ENCODE data around the gene PDZRN3. TPM values are rescaled to one million over a fixed set of nuclear protein-coding genes. Genes with fewer than 3 reads are reported as not detected.

Gene PDZRN3
- total and polyA plus RNA-seq, 3 donors from 2014 or later: 15.8 to 30.8 (median 23.1) TPM

DNA sequence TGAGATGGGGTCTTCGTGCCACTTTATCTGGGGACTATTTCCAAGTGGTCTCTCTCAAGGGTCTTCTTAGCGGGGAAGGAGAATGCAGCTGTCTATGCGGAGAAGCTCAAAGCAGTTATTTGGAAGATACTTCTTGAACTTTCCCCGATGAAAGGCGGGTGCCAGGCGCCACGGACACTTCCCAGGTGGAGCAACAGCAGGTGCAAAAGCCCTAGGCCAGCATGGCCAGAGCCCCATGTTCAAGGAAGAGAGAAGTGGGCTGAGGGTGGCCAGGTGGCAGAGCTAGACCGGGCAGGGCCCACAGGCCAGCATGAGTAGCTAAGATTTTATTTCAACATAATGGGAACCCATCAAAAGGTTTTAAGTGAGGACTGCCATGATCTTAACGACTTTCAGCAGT lies 232.8 kb downstream of the PDZRN3 start:
- 95 to 99% methylated on average over 9 of the region's 9 CpGs for WGBS, 2 donors
- H3K36me3 ChIP-seq (ENCODE audit: low read depth, missing control alignments): no peaks in the 10 kb centered on the region
- no peaks in the 10 kb centered on the region for H3K27me3 ChIP-seq
- DNase-seq: no peak
- intact Hi-C loops (cut with DNase I; ENCODE audit: low total_unique reads): no loop called here
- no peaks in the 10 kb centered on the region for H3K9me3 ChIP-seq
- TF ChIP-seq, protein P1, sequence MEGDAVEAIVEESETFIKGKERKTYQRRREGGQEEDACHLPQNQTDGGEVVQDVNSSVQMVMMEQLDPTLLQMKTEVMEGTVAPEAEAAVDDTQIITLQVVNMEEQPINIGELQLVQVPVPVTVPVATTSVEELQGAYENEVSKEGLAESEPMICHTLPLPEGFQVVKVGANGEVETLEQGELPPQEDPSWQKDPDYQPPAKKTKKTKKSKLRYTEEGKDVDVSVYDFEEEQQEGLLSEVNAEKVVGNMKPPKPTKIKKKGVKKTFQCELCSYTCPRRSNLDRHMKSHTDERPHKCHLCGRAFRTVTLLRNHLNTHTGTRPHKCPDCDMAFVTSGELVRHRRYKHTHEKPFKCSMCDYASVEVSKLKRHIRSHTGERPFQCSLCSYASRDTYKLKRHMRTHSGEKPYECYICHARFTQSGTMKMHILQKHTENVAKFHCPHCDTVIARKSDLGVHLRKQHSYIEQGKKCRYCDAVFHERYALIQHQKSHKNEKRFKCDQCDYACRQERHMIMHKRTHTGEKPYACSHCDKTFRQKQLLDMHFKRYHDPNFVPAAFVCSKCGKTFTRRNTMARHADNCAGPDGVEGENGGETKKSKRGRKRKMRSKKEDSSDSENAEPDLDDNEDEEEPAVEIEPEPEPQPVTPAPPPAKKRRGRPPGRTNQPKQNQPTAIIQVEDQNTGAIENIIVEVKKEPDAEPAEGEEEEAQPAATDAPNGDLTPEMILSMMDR (IDR thresholded peaks at IDR 0.05): no peak
- TF ChIP-seq POLR2A (IDR thresholded peaks at IDR 0.05): no peak
- no peak overlapping the region for H3K27ac ChIP-seq
- peaks cover 8% of the 10 kb centered on the region for H3K4me1 ChIP-seq
- no peak overlapping the region for H3K4me3 ChIP-seq

DNA sequence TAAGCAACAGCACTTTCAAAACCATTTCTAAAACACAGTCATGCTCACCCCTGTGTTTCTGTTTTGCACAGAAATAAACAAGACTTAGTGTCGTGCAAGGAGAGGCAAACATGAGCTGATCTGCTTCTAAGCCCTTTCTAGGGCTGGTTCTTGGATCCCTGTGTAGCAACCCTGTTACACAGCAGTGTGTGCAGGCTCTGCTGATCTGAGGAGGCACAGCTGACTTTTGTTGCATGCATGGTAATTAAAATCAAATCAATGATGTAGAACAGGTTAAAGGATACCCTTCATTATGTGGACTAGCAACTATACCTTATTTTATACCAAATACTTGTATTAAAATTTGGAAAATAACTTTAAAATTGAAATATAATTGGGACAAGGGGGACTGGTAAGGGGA lies 234.8 kb downstream of the PDZRN3 start:
- WGBS, 2 donors: 91 to 92% methylated on average over 1 of the region's 1 CpG

DNA sequence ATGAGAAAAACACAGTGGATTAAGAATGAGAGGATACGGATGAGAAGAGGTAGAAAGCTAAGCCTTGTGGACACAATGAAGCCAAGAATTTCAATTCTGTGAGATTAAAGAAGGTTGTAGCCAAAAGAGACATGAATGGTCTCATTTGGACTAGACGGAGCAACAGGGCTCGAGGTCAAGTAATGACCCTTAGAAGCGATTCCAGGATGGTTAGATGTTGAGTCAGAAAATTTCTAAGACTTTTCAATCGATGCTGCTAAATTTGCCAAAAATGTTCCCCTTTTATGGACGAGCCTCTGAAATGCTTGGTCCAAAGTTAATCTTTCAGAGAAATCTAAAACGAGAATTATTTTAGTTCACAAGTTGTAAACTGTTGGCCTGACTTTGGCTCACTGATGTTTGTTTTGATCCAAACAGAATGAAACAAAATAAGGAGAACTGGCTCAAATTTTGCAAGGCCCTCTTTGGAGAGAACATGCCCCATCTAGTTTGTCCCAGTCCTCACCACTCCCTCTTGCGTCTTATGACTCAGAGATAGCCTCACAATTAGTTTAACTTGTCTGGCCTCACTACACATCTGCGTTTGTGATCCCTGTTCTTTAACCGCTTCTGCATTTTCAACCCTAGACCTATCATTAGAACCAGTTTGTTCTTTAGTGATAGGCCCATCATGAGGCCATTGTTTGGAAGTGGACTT lies 235.5 kb downstream of the PDZRN3 start:
- DNase-seq: no peak
- no peaks in the 10 kb centered on the region for H3K36me3 ChIP-seq (ENCODE audit: low read depth, missing control alignments)
- H3K27ac ChIP-seq: no peak overlapping the region
- H3K4me3 ChIP-seq: no peak overlapping the region
- no peaks in the 10 kb centered on the region for H3K27me3 ChIP-seq
- intact Hi-C loops (cut with DNase I; ENCODE audit: low total_unique reads): no loop called here
- H3K4me1 ChIP-seq: peaks cover 6% of the 10 kb centered on the region
- TF ChIP-seq, protein P1 (IDR thresholded peaks at IDR 0.05): no peak
- no peak for TF ChIP-seq POLR2A (IDR thresholded peaks at IDR 0.05)
- no peaks in the 10 kb centered on the region for H3K9me3 ChIP-seq
- 61 to 70% methylated on average over 10 of the region's 10 CpGs for WGBS, 2 donors

More for the DNA sequence above, 234.8 kb downstream of the PDZRN3 start:
- TF ChIP-seq, protein P1 (IDR thresholded peaks at IDR 0.05): no peak
- TF ChIP-seq POLR2A (IDR thresholded peaks at IDR 0.05): no peak
- Histone ChIP-seq H3K36me3 (ENCODE audit: low read depth, missing control alignments) (no peaks in the 10 kb centered on the region), H3K27ac (no peak overlapping the region), H3K4me1 (peaks cover 8% of the 10 kb centered on the region), H3K4me3 (no peak overlapping the region), H3K9me3 (no peaks in the 10 kb centered on the region), H3K27me3 (no peaks in the 10 kb centered on the region)
- DNase-seq: no peak
- intact Hi-C loops (cut with DNase I; ENCODE audit: low total_unique reads): no loop called here

DNA sequence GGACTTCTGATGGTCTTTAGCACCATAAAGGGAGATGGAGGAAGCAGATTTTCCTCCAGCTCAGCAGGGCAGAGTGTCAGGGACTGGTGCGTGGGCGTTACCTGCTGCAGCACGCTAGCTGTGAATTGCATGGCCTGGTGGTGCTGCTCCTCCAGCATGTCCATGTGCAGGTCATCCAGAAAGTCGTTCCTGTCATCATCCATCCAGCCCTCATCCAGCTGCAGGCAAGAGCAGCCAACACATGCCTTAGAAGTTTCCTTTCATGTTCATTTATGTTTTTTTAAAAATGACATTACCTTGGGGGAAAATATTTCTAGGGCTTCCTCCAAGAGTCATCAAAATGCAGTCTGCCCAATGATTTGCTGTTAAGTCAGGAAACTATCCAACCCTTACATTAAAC lies 239.2 kb downstream of the PDZRN3 start:
- H3K4me3 ChIP-seq: no peak overlapping the region
- no peaks in the 10 kb centered on the region for H3K36me3 ChIP-seq (ENCODE audit: low read depth, missing control alignments)
- no peaks in the 10 kb centered on the region for H3K9me3 ChIP-seq
- H3K4me1 ChIP-seq: no peaks in the 10 kb centered on the region
- no peak for DNase-seq
- WGBS, 2 donors: 46 to 62% methylated on average over 4 of the region's 4 CpGs
- H3K27me3 ChIP-seq: no peaks in the 10 kb centered on the region
- no peak for TF ChIP-seq POLR2A (IDR thresholded peaks at IDR 0.05)
- TF ChIP-seq, protein P1 (IDR thresholded peaks at IDR 0.05): no peak
- intact Hi-C loops (cut with DNase I; ENCODE audit: low total_unique reads): no loop called here
- no peak overlapping the region for H3K27ac ChIP-seq
